ENCODE results near the gene CLDN1. TPM values are rescaled to one million over a fixed set of nuclear protein-coding genes. Genes with fewer than 3 reads are reported as not detected.
A peak's percentile ranks its signal among the peaks of the same experiment; 100 is the strongest.

CLDN1 gene
- total and polyA plus RNA-seq, 2 of the 4 experiments (the other 2 are of a cell fraction) = 4.7 to 7.3 TPM

DNA sequence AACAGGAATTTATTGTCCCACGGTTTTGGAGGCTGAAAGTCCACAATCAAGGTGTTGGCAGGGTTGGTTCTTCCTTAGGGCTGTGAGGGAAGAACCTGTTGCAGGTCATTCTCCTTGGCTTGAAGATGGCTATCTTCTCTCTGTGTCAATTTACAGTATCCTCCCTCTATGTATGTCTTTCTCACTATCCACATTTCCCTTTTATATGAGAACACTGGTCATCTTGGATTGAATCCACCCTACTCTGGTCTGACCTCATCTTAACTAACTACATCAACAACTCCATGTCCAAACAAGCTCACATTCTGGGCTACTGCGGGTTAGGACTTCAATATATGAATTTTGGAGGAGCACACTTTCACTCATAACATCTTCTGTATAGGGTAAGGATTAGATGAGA, 61.9 kb downstream of the CLDN1 start:
- Histone ChIP-seq H2BK20ac (ENCODE audit: low read depth, low read length) (no peak overlapping the region), H2AK5ac (ENCODE audit: low read depth, low read length) (no peak overlapping the region), H4K8ac (ENCODE audit: low read depth in 2 of 2, low read length in 2 of 2) (no peak overlapping the region), H4K5ac (ENCODE audit: low read depth, low read length) (no peak overlapping the region), H2BK120ac (ENCODE audit: low read depth, low read length) (no peak overlapping the region), H3K23ac (ENCODE audit: low read depth, low read length) (no peak overlapping the region), H3K4me1 (ENCODE audit: control insufficient read depth, insufficient read depth, low read length) (no peaks in the 10 kb centered on the region; the same call in 1 of the 2 replicates), H3K4me2 (ENCODE audit: low read depth, low read length) (no peak overlapping the region), H3K36me3 (ENCODE audit: control insufficient read depth, insufficient read depth, low read length) (no peaks in the 10 kb centered on the region), H4K20me1 (ENCODE audit: insufficient read depth, low read length) (no peaks in the 10 kb centered on the region), H3K4me3 (ENCODE audit: insufficient read depth, low read depth, low read length) (no peak overlapping the region), H2AK9ac (replicated peaks; ENCODE audit: low read depth, low read length, poor library complexity) (no peak overlapping the region), H3K18ac (ENCODE audit: low read depth, low read length) (no peak overlapping the region), H2BK15ac (ENCODE audit: low read depth, low read length) (no peak overlapping the region), H3K9me1 (ENCODE audit: insufficient read depth, low read length) (no peaks in the 10 kb centered on the region), H2BK5ac (ENCODE audit: low read depth, low read length, poor library complexity, severe bottlenecking) (no peak overlapping the region), H3K27me3 (ENCODE audit: control insufficient read depth, insufficient read depth, low read length) (no peaks in the 10 kb centered on the region), H3K79me1 (ENCODE audit: low read depth in 1 of 2, low read length in 2 of 2) (no peaks in the 10 kb centered on the region), H3K9me3 (ENCODE audit: control insufficient read depth, insufficient read depth, low read length) (no peaks in the 10 kb centered on the region; the same call in 1 of the 2 replicates), H4K91ac (ENCODE audit: insufficient read depth, low read depth, low read length) (no peak overlapping the region), H3K9ac (ENCODE audit: low read depth, low read length) (no peak overlapping the region), H3K56ac (ENCODE audit: extremely low read depth, insufficient read depth, low read length) (no peak overlapping the region), H3K27ac (ENCODE audit: insufficient read depth, low read length) (no peak overlapping the region), H3K4ac (ENCODE audit: low read depth, low read length) (no peak overlapping the region), H3K14ac (replicated peaks; ENCODE audit: low read depth, low read length) (no peak overlapping the region), H2AFZ (replicated peaks; ENCODE audit: low read length, poor library complexity) (no peak overlapping the region)
- DNase-seq (peak; percentile 15), ATAC-seq (ENCODE audit: low read depth) (no peak)
- dilution Hi-C loops (cut with HindIII; ENCODE audit: low sequenced_read_pairs, unreplicated experiment) (no loop called here), intact Hi-C loops (cut with micrococcal nuclease) (no loop called here), in situ Hi-C loops (cut with MboI; ENCODE audit: low sequenced_read_pairs) (no loop called here)
- no peak for TF ChIP-seq FOS (IDR thresholded peaks at IDR 0.05; ENCODE audit: low read depth, low read length)
- TF ChIP-seq NFE2L2 (IDR thresholded peaks at IDR 0.05; ENCODE audit: low read depth, low read length) = no peak
- no peak for TF ChIP-seq SMC3 (IDR thresholded peaks at IDR 0.05; ENCODE audit: low read depth, low read length)
- ChIA-PET POLR2A (ENCODE audit: unreplicated experiment) (no interaction called here), CTCF (no interaction called here)
- no TSS peak for BruUV-seq (replicated peaks)
- WGBS, 2 experiments (ENCODE audit: extremely low coverage in 2 of 2, insufficient read length in 1 of 2) = no CpG with 5 or more reads among the region's 2 CpGs

Measured in IMR-90 (cell line).